CD4-positive, alpha-beta T cell treated with Interleukin-15 for 4 hours (primary cell): ENCODE data around the gene RAPGEF2.
A peak's percentile ranks its signal among the peaks of the same experiment; 100 is the strongest.
"Not testable (repeated sequence)": the region's sequence is repeated elsewhere in the genome, so short reads cannot be mapped to it uniquely, and the experiment has no call there.

Experiments
- DNase-seq: peaks from one replicate; pipeline ENCODE4 v3.0.0-alpha.2; 2020; ENCODE audit warnings: low spot score

Gene RAPGEF2, protein sequence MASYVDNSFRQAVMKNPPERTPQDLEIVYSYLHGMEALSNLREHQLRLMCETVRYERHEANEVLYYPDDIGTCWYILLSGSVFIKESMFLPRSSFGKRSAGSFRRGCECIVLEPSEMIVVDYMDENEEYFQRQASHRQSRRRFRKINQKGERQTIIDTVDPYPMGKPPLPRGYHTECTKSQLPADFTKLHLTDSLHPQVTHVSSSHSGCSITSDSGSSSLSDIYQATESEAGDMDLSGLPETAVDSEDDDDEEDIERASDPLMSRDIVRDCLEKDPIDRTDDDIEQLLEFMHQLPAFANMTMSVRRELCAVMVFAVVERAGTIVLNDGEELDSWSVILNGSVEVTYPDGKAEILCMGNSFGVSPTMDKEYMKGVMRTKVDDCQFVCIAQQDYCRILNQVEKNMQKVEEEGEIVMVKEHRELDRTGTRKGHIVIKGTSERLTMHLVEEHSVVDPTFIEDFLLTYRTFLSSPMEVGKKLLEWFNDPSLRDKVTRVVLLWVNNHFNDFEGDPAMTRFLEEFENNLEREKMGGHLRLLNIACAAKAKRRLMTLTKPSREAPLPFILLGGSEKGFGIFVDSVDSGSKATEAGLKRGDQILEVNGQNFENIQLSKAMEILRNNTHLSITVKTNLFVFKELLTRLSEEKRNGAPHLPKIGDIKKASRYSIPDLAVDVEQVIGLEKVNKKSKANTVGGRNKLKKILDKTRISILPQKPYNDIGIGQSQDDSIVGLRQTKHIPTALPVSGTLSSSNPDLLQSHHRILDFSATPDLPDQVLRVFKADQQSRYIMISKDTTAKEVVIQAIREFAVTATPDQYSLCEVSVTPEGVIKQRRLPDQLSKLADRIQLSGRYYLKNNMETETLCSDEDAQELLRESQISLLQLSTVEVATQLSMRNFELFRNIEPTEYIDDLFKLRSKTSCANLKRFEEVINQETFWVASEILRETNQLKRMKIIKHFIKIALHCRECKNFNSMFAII (N-terminal part only)

DNA sequence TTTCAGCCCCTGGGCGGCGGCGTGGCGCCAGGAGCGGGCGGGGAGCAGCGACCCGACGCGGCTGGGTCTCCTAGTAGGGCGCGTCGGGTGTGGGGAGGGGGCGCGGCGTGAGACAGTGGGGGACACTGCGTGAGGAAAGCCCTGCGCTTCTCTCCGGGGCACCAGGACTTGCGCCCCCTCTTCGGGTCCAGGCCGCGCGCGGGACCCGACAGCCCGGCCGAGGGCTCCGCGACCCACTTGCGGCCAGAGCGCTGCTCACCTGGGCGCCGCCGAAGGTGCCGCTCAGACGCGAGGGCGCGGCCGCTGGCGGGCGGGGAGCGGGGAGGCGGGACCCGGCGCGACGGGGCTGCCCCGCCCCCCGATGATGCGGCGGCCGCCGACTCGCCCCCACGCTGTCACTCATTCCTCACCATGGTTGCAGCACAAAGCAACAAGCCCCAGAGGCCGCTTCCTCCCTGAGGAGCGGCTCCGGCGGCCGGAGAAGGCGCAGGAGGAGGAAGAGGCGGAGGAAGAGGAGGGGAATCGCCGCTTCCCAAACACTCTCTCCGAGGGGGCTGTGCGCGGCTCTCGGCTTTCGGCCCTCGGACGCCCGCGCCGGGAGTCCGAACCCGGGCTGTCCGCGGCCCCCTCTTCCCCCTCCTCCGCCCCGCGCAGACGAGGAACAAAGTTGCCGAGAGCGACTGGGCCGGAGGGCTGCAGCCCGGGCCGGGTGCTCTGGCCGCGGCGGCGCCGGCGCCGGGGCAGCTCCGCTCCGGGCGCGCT, at the start of gene RAPGEF2:
Gene RAPGEF2 (plus strand): TSS at position 458 of the 762 bp plus-strand sequence. CDS start 1,084 bp downstream, outside the sequence.
- DNase-seq = peak; percentile 88

GRCh38 chr4:159055833-159056232, 47.0 kb upstream of the RAPGEF2 start:
- no peak for DNase-seq

DNA sequence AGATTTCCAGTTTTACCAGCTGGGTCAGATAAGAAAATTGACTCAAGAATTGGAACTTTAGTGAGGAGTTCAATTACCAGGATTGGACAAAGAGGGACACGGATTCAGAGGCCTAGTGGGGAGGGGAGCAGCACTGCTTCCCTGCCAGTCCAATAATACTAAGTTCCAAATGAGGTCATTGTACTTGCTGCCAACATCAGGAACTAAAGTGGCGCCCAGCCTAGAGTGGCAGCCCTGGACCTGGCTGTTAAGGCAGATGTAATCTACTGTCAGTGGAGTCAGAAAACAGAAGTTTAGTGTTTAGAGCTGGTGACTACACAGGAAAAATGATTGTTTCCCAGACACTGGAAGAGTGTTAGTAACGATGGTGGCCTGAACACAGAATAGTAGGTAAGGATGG, 42.7 kb upstream of the RAPGEF2 start:
- DNase-seq = no peak

GRCh38 chr4:159062381-159062780, 40.5 kb upstream of the RAPGEF2 start:
- DNase-seq = no peak

DNA sequence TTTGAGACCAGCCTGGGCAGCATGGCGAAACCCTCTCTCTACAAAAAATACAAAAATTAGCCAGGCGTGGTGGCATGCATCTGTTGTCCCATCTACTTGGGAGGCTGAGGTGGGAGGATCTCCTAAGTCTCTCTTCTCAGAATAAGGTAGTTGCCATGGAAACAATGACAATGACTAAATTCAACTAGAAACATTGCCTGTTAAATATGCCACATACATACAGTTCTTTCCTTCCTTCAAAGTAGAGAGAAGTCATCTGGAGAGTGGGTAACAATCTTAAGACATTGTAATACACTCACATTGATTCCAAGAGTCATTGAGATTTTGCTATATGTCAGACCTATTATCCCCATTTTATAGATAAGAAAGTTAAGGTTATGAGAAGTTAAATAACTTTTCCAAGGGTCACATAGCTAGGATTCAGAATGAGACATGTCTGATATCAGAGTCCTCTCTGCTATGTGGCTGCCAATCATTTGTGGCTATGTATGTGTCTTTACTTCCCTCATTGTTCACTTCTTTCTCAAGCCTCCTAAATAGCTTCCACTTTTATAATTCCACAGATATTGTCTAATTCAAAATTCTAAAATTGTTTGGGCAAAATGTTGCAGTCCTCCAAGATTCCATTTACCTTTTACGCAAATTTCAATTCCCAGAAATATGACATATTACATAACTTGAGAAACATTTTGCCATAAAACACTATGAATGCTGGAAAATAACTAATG, 37.2 kb upstream of the RAPGEF2 start:
- DNase-seq = no peak

DNA sequence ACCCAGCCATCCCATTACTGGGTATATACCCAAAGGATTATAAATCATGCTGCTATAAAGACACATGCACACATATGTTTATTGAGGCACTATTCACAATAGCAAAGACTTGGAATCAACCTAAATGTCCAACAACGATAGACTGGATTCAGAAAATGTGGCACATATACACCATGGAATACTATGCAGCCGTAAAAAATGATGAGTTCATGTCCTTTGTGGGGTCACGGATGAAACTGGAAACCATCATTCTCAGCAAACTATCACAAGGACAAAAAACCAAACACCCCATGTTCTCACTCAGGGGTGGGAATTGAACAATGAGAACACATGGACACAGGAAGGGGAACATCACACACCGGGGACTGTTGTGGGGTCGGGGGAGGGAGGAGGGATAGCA, 34.7 kb upstream of the RAPGEF2 start:
- DNase-seq = not testable (repeated sequence)

GRCh38 chr4:159069922-159070321, 33.0 kb upstream of the RAPGEF2 start:
- DNase-seq = no peak

DNA sequence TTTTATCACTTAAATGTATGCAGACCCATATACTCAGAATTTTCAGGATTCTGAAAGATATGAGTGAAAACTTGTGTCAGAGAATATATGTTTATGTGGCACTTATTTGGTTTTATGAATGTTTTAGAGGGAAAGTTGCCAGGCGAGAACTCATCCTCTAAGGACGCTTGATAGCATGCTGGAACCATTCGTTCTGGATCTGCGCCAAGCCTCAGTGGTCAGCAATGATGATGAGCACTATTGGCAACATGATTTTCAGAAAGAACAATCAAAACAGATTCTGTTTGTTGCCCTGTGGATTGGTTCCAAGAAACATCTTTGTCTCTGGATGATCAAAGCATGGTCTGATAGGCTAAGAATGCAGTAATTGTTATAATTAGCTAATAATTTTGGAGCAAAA, 32.1 kb upstream of the RAPGEF2 start:
- DNase-seq = no peak

- DNase-seq = no peak
These were observed 31.5 kb upstream of the RAPGEF2 start for GRCh38 chr4:159071178-159071968.

DNA sequence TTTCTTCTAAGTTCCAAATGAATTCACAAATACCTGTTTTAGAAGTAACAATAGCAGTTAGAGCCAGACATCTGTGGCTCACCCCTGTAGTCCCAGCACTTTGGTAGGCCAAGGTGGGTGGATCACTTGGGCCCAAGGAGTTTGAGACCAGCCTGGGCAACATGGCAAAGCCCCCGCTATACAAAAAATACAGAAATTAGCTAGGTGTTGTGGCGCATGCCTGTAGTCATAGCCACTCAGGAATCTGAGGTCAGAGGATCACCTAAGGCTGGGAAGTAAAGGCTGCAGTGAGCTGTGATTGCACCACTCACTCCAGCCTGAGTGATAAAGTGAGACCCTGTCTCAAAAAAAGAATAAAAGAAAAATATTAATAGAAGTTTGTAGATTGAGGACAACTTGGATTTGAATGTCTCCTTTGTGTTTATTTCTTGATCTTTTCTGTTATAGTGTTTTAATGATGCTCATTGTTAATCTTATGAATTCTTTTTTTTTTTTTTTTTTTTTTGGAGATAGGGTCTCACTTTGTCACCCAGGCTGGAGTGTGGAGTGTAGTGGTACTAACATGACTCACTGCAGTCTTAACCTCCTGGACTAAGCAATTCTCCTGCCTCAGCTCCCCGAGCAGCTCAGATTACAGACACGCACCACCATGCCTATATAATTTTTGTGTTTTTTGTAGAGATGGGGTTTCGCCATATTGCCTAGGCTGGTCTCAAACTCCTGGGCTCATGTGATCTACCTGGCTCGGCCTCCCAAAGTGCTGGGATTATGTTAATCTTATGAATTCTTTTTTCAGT, 30.7 kb upstream of the RAPGEF2 start:
- no peak for DNase-seq

GRCh38 chr4:159075531-159075932, 27.3 kb upstream of the RAPGEF2 start:
- DNase-seq = no peak

- DNase-seq = not testable (repeated sequence)
These were observed 25.9 kb upstream of the RAPGEF2 start for GRCh38 chr4:159077018-159077417.

DNA sequence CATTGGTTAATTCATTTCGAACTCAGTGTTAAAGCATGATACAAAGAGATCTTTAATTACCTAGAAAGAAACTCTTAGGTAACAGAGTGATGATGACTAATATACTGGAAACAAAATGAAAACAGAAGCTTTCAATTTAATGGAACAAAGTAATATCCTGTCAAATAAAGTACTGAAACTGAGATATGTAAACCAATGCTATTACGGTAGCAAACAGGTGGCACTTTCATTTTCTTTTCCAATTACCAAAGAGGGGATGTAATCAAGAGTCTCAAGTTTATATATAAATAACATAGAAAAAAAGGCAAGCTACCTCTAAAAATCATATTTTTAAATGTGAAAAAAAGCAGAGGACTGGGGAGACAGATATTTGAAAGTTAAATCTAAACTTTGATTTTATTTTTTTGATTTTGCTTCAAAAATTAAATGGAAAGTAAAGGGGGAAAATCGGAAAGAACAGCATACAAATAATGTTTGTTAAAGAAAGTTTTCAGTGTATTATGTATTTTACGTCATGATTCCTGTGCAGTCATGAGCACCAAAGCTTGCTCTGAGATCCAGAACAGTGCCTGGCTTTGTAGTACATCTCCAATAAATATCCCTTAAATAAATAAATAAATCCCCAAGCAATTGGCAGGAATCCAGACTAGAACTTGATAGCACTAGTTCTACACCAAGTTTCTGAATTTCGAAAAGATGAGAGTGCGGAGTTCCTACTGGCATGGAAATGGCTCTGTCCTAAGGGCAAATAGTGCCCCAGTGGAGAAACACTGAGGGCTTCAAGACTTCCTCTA, 25.0 kb upstream of the RAPGEF2 start:
- peak; percentile 25 for DNase-seq

DNA sequence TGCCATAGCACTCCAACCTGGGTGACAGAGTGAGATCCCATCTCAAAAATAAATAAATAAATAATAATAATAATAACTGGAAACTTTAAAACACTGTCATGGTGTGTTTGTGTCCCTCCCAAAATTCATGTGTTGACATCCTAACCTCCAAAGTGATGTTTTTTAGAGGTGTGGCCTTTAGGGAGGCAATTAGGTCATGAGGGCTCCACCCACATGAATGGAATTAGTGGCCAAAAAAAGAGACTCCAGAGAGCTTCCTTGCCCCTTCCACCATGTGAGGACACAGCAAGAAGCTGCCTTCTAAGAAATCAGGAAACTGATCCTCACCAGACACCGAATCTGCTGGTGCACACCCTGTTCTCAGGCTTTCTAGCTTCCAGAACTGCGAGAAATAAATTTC, 23.8 kb upstream of the RAPGEF2 start:
- DNase-seq = no peak

GRCh38 chr4:159086606-159087005, 16.3 kb upstream of the RAPGEF2 start:
- DNase-seq = no peak

- DNase-seq = no peak
These were observed 12.6 kb upstream of the RAPGEF2 start for GRCh38 chr4:159090255-159090654.

GRCh38 chr4:159094156-159094555, 8.7 kb upstream of the RAPGEF2 start:
- not testable (repeated sequence) for DNase-seq

DNA sequence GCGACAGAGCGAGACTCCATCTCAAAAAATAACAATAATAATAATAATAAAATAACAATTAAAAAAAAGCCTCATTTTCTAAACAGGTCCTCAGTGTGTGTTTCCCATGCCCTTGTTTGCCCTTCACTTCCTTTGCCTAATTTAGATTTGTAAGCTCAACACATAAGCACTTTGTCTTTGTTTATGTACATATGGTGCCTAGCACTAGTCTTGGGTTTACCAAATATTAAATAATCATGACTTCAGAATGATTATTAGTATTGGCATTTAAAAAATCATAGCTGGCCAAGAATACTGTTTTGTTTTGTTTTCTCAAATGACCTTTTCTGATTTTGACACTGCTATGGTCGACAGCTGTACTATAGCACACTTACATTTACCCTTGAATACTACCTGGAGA, 6.4 kb upstream of the RAPGEF2 start:
- DNase-seq = no peak

GRCh38 chr4:159097144-159097543, 5.7 kb upstream of the RAPGEF2 start:
- no peak for DNase-seq
